IPS-18c (cell line): ENCODE measurements around the gene CUL1.
"Not testable (repeated sequence)": the region's sequence is repeated elsewhere in the genome, so short reads cannot be mapped to it uniquely, and the experiment has no call there.

Experiments
- H3K4me3 ChIP-seq: 2 replicates; pipeline ENCODE4 v1.7.0; 2013; ENCODE audit warnings: low read depth, mild to moderate bottlenecking, low read length, moderate library complexity; ENCODE audit not compliant: insufficient read depth
- H3K9me3 ChIP-seq: one replicate; pipeline ENCODE4 v1.6.1; 2013; ENCODE audit warnings: mild to moderate bottlenecking, low read length, moderate library complexity; ENCODE audit not compliant: control insufficient read depth, insufficient read depth

The CUL1 gene

GRCh38 chr7:148688526-148688925, 10.2 kb upstream of the CUL1 start:
- no peaks in the 10 kb centered on the region for H3K9me3 ChIP-seq
- no peak overlapping the region for H3K4me3 ChIP-seq

GRCh38 chr7:148693651-148694050, 5.1 kb upstream of the CUL1 start:
- H3K4me3 ChIP-seq, result no peak overlapping the region
- H3K9me3 ChIP-seq, result no peaks in the 10 kb centered on the region

- Histone ChIP-seq H3K4me3 (no peak overlapping the region), H3K9me3 (no peaks in the 10 kb centered on the region)
These were observed 4.1 kb upstream of the CUL1 start for GRCh38 chr7:148694631-148695030.

- no peak overlapping the region for H3K4me3 ChIP-seq
- no peaks in the 10 kb centered on the region for H3K9me3 ChIP-seq
These were observed 2.8 kb upstream of the CUL1 start for GRCh38 chr7:148695953-148696352.

- H3K4me3 ChIP-seq, result no peak overlapping the region
- H3K9me3 ChIP-seq, result no peaks in the 10 kb centered on the region
These were observed 1.9 kb upstream of the CUL1 start for GRCh38 chr7:148696787-148697186.

GRCh38 chr7:148697256-148698006, 1.3 kb upstream of the CUL1 start:
- Histone ChIP-seq H3K9me3 (no peaks in the 10 kb centered on the region), H3K4me3 (peak overlapping the region; percentile 92)

GRCh38 chr7:148698007-148698396, 701 bp upstream of the CUL1 start:
- Histone ChIP-seq H3K4me3 (peak overlapping the region; percentile 92), H3K9me3 (no peaks in the 10 kb centered on the region)

GRCh38 chr7:148699024-148699781, 500 bp downstream of the CUL1 start:
- no peaks in the 10 kb centered on the region for H3K9me3 ChIP-seq
- H3K4me3 ChIP-seq, result peak overlapping the region; percentile 92

GRCh38 chr7:148699782-148700629, 1.3 kb downstream of the CUL1 start:
- no peaks in the 10 kb centered on the region for H3K9me3 ChIP-seq
- H3K4me3 ChIP-seq, result peak overlapping the region; percentile 92

GRCh38 chr7:148700661-148701064, 2.0 kb downstream of the CUL1 start:
- no peaks in the 10 kb centered on the region for H3K9me3 ChIP-seq
- peak overlapping the region; percentile 92 for H3K4me3 ChIP-seq

GRCh38 chr7:148701414-148701813, 2.7 kb downstream of the CUL1 start:
- Histone ChIP-seq H3K4me3 (peak overlapping the region; percentile 92; the same call in 1 of the 2 replicates), H3K9me3 (no peaks in the 10 kb centered on the region)

GRCh38 chr7:148702876-148703670, 4.4 kb downstream of the CUL1 start:
- no peaks in the 10 kb centered on the region for H3K9me3 ChIP-seq
- no peak overlapping the region for H3K4me3 ChIP-seq

GRCh38 chr7:148703671-148703962, 4.9 kb downstream of the CUL1 start:
- H3K9me3 ChIP-seq, H3K4me3 ChIP-seq: not testable (repeated sequence)

GRCh38 chr7:148704189-148704588, 5.5 kb downstream of the CUL1 start:
- Histone ChIP-seq H3K9me3 (no peaks in the 10 kb centered on the region), H3K4me3 (no peak overlapping the region)

- H3K4me3 ChIP-seq, result no peak overlapping the region
- no peaks in the 10 kb centered on the region for H3K9me3 ChIP-seq
These were observed 6.3 kb downstream of the CUL1 start for GRCh38 chr7:148704970-148705369.

GRCh38 chr7:148706368-148706767, 7.7 kb downstream of the CUL1 start:
- Histone ChIP-seq H3K9me3 (no peaks in the 10 kb centered on the region), H3K4me3 (no peak overlapping the region)
